ENCODE data around the gene FBXL16. TPM values are rescaled to one million over a fixed set of nuclear protein-coding genes. Genes with fewer than 3 reads are reported as not detected.

FBXL16 gene
- total RNA-seq, 1 experiment from 2014 or later, result 1.1 TPM

DNA sequence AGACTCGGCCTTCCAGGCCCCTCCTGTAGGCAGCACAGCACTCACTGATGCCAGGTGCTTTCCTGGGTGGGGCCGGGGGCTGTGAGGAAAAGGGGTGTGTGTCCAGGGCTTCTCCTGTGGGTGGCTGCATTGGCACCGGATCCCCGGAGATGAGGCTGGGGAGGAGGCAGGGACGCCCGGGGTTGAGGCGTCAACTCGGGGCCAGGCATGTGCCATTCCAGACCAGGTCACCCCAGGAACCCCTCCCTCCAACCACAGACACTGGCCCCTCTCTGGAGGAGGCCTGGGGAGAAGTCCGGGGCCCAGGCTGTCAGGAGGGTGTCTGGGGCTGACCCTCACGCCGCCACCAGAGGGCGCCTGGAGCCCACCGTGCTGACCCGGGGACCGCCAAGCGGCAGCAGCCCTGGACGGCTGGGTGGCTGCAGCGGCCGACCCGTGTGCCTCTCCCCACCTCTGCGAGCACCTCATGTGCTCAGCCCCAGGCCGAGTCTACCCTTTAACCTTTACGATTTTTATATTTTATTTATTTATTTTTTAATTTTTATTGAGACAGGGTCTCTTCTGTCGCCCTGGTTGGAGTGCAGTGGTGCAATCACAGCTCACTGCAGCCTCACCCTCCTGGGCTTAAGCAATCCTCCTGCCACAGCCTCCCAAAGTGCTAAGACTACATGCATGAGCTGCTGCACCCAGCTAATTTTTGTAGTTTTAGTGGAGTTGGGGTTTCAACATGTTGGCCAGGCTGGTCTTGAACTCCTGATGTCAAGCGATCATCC is 6.1 kb upstream of the FBXL16 start:
- DNase-seq (ENCODE audit: low spot score), result peak; percentile 72
- no peaks in the 10 kb centered on the region for H3K36me3 ChIP-seq (ENCODE audit: insufficient read depth, low read length, poor library complexity, severe bottlenecking)
- H3K27ac ChIP-seq (ENCODE audit: low read depth, low read length, poor library complexity, severe bottlenecking), result no peak overlapping the region
- intact Hi-C loops (cut with micrococcal nuclease; ENCODE audit: unreplicated experiment), result loop anchor here (5.0 to 10.0 kb wide), 2 partner anchors 76 to 343 kb away; partner anchors contain the start of genes CHTF18 and RPUSD1
- TF ChIP-seq EZH2 (IDR thresholded peaks at IDR 0.05; ENCODE audit: borderline replicate concordance, low read depth, low read length, poor library complexity, severe bottlenecking) (no peak), CTCF (conservative IDR thresholded peaks at IDR 0.05; ENCODE audit: low read depth, low read length) (peak; percentile 89)
- POLR2A ChIA-PET (ENCODE audit: low non-redundant PET), result interaction anchor here (0.6 kb wide), 1 partner anchor 108 kb away, joined by 3 read pairs; no protein-coding TSS in a partner anchor
- H3K27me3 ChIP-seq (replicated peaks; ENCODE audit: insufficient read depth, low read depth, low read length, poor library complexity), result peaks cover 30% of the 10 kb centered on the region
- no peaks in the 10 kb centered on the region for H3K4me1 ChIP-seq (ENCODE audit: insufficient read depth, low read length, poor library complexity, severe bottlenecking)
- BruUV-seq (replicated peaks), result no TSS peak
- H3K9me3 ChIP-seq (ENCODE audit: low read depth, low read length, poor library complexity, severe bottlenecking), result no peaks in the 10 kb centered on the region
- CTCF ChIA-PET, result interaction anchor here (0.6 to 1.3 kb wide), 7 partner anchors 9 to 320 kb away, joined by 3 to 12 read pairs (median 3); partner anchors contain the start of gene ANTKMT
- H3K4me3 ChIP-seq (ENCODE audit: low read depth, low read length, poor library complexity, severe bottlenecking), result no peak overlapping the region

DNA sequence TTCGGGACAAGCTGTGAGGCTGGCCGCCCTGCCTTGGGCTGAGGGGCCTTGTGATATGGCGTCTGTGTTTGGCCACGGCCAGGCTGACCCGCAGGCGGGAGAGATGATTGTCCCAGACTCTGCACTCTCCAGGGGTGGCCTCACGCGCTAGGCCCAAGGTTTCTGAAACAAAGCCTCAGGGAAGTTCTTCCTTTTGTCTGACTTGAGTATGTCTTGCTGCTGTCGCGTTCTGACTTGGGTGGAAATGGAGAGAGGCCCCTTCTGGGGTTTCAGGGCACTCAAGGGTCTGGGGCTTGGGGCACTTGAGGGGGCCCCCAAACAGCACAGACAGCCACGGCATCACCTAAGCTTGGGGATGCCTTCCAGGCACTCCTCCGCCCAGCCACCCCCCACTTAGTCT is 5.5 kb upstream of the FBXL16 start:
- TF ChIP-seq EZH2 (IDR thresholded peaks at IDR 0.05; ENCODE audit: borderline replicate concordance, low read depth, low read length, poor library complexity, severe bottlenecking) (no peak), CTCF (conservative IDR thresholded peaks at IDR 0.05; ENCODE audit: low read depth, low read length) (no peak)
- no TSS peak for BruUV-seq (replicated peaks)
- ChIA-PET POLR2A (ENCODE audit: low non-redundant PET) (no interaction called here), CTCF (interaction anchor here (0.7 to 2.2 kb wide), 2 partner anchors 9 to 141 kb away, joined by 3 to 8 read pairs; no protein-coding TSS in a partner anchor)
- Histone ChIP-seq H3K9me3 (ENCODE audit: low read depth, low read length, poor library complexity, severe bottlenecking) (no peaks in the 10 kb centered on the region), H3K27me3 (replicated peaks; ENCODE audit: insufficient read depth, low read depth, low read length, poor library complexity) (peaks cover 30% of the 10 kb centered on the region), H3K4me1 (ENCODE audit: insufficient read depth, low read length, poor library complexity, severe bottlenecking) (no peaks in the 10 kb centered on the region), H3K27ac (ENCODE audit: low read depth, low read length, poor library complexity, severe bottlenecking) (no peak overlapping the region), H3K36me3 (ENCODE audit: insufficient read depth, low read length, poor library complexity, severe bottlenecking) (no peaks in the 10 kb centered on the region), H3K4me3 (ENCODE audit: low read depth, low read length, poor library complexity, severe bottlenecking) (no peak overlapping the region)
- intact Hi-C loops (cut with micrococcal nuclease; ENCODE audit: unreplicated experiment), result loop anchor here (5.0 to 10.0 kb wide), 2 partner anchors 76 to 344 kb away; partner anchors contain the start of genes CHTF18 and RPUSD1
- DNase-seq (ENCODE audit: low spot score), result no peak

- Histone ChIP-seq H3K27me3 (replicated peaks; ENCODE audit: insufficient read depth, low read depth, low read length, poor library complexity) (peaks cover 26% of the 10 kb centered on the region), H3K36me3 (ENCODE audit: insufficient read depth, low read length, poor library complexity, severe bottlenecking) (no peaks in the 10 kb centered on the region), H3K9me3 (ENCODE audit: low read depth, low read length, poor library complexity, severe bottlenecking) (no peaks in the 10 kb centered on the region), H3K4me1 (ENCODE audit: insufficient read depth, low read length, poor library complexity, severe bottlenecking) (no peaks in the 10 kb centered on the region), H3K4me3 (ENCODE audit: low read depth, low read length, poor library complexity, severe bottlenecking) (no peak overlapping the region), H3K27ac (ENCODE audit: low read depth, low read length, poor library complexity, severe bottlenecking) (no peak overlapping the region)
- DNase-seq (ENCODE audit: low spot score), result no peak
- ChIA-PET POLR2A (ENCODE audit: low non-redundant PET) (no interaction called here), CTCF (interaction anchor here (0.5 to 2.2 kb wide), 3 partner anchors 9 to 141 kb away, joined by 3 to 8 read pairs (median 3); no protein-coding TSS in a partner anchor)
- intact Hi-C loops (cut with micrococcal nuclease; ENCODE audit: unreplicated experiment), result loop anchor here (5.0 to 10.0 kb wide), 2 partner anchors 77 to 344 kb away; partner anchors contain the start of genes CHTF18 and RPUSD1
- BruUV-seq (replicated peaks), result no TSS peak
- TF ChIP-seq CTCF (conservative IDR thresholded peaks at IDR 0.05; ENCODE audit: low read depth, low read length) (no peak), EZH2 (IDR thresholded peaks at IDR 0.05; ENCODE audit: borderline replicate concordance, low read depth, low read length, poor library complexity, severe bottlenecking) (no peak)
These were observed 5.0 kb upstream of the FBXL16 start for GRCh38 chr16:710500-711075.

All from A673 (cell line).